Measurements from ENCODE around the gene FAM81B. TPM values are rescaled to one million over a fixed set of nuclear protein-coding genes. Genes with fewer than 3 reads are reported as not detected.
"Not testable (repeated sequence)": the region's sequence is repeated elsewhere in the genome, so short reads cannot be mapped to it uniquely, and the experiment has no call there.

FAM81B gene
- total RNA-seq, 5 donors from 2014 or later (not counting 1 experiment from before 2014, with no cell fraction given), result not detected

DNA sequence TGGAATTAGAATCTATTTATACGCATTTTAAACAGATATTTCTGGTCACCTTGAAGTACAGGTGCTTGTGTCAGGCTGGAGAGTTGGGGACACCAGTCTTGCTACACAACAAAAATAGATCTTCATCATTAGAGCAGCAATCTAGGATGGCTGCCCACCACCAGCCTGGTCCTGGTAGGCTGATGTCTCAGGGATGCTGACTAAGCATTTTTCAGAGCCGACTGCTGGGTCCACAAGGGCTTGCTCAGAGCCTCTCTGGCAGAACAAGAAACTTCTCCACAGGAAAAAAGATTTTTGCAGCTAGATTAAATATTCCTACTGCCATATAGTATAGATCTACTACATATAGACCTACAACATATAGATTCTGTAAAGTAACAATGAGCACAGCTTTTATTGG is 12.0 kb upstream of the FAM81B start:
- Histone ChIP-seq H3K36me3 (ENCODE audit: control insufficient read depth in 2 of 2, extremely low read depth in 1 of 2, insufficient read depth in 1 of 2, low read length in 1 of 2) (no peaks in the 10 kb centered on the region), H3K9me3 (no peaks in the 10 kb centered on the region), H3K27ac (ENCODE audit: low read length) (no peak overlapping the region), H3K4me3 (ENCODE audit: control insufficient read depth in 1 of 2, extremely low read depth in 1 of 2, low read length in 1 of 2) (no peak overlapping the region), H3K27me3 (replicated peaks in 1 of 2; ENCODE audit: control insufficient read depth in 2 of 2, extremely low read depth in 1 of 2, insufficient read depth in 2 of 2, low read length in 1 of 2) (no peaks in the 10 kb centered on the region), H3K4me1 (ENCODE audit: control insufficient read depth in 1 of 2, extremely low read depth in 1 of 2, insufficient read depth in 2 of 2, low read length in 2 of 2) (peaks cover 2 to 4% of the 10 kb centered on the region in 2 experiments)
- ChIA-PET CTCF (interaction anchor here in 1 of 2 donors (0.7 kb wide), 1 partner anchor 11 kb away, joined by 3 read pairs; no protein-coding TSS in a partner anchor), POLR2A (no interaction called here)
- no peaks in the 10 kb centered on the region for H3K36me3 Mint-ChIP-seq
- no peak overlapping the region for H3K4me3 Mint-ChIP-seq
- peaks cover 8 to 18% (median 12%) of the 10 kb centered on the region in 3 donors for H3K4me1 Mint-ChIP-seq
- WGBS (ENCODE audit: insufficient coverage), result 100% methylated on average over 1 of the region's 2 CpGs
- H3K27ac Mint-ChIP-seq, result no peak overlapping the region
- DNase-seq (no peak), ATAC-seq (replicated peaks in 1 of 4) (no peak)
- H3K27me3 Mint-ChIP-seq, result peaks cover 5 to 7% of the 10 kb centered on the region in 2 donors
- no peaks in the 10 kb centered on the region for H3K9me3 Mint-ChIP-seq

DNA sequence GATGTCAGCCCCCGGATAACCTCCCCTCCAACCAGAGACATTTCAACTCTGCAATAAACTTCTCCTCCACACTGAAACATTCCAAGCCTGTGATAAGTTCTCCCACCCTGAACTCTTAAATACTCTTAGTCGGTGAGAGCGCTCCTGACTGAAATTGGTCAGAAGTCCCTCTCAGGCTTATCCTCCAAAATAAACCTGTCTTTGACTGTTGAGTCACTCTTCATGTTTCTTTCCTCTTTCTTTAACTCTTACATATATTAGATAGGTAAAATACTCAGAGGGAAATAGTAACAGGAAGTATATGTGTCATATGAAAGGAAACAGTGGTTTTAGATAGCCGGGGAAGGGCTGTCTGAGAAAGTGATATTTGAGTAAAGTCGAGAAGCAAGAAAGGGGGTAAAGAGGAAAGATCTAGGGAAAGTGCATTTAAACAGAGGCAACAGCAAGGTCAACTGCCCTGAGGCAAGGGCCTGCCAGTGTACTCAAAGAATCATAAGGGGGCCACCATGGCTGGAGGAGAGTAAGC is 11.0 kb upstream of the FAM81B start:
- Mint-ChIP-seq H3K36me3 (no peaks in the 10 kb centered on the region), H3K27ac (no peak overlapping the region), H3K27me3 (peaks cover 7 to 10% of the 10 kb centered on the region in 2 donors), H3K4me3 (peak overlapping the region in 1 of 3 donors; percentile 25), H3K9me3 (no peaks in the 10 kb centered on the region), H3K4me1 (peaks cover 8 to 18% (median 12%) of the 10 kb centered on the region in 3 donors)
- Histone ChIP-seq H3K27me3 (replicated peaks in 1 of 2; ENCODE audit: control insufficient read depth in 2 of 2, extremely low read depth in 1 of 2, insufficient read depth in 2 of 2, low read length in 1 of 2) (no peaks in the 10 kb centered on the region), H3K9me3 (no peaks in the 10 kb centered on the region), H3K4me3 (ENCODE audit: control insufficient read depth in 1 of 2, extremely low read depth in 1 of 2, low read length in 1 of 2) (no peak overlapping the region), H3K36me3 (ENCODE audit: control insufficient read depth in 2 of 2, extremely low read depth in 1 of 2, insufficient read depth in 1 of 2, low read length in 1 of 2) (no peaks in the 10 kb centered on the region), H3K27ac (ENCODE audit: low read length) (no peak overlapping the region), H3K4me1 (ENCODE audit: control insufficient read depth in 1 of 2, extremely low read depth in 1 of 2, insufficient read depth in 2 of 2, low read length in 2 of 2) (peaks cover 2 to 4% of the 10 kb centered on the region in 2 experiments)
- ATAC-seq (replicated peaks in 1 of 4), result peak in 1 of 4 experiments; percentile 32
- 47% methylated on average over 4 of the region's 5 CpGs for WGBS (ENCODE audit: insufficient coverage)
- CTCF ChIA-PET, result no interaction called here
- DNase-seq, result no peak
- POLR2A ChIA-PET, result no interaction called here

DNA sequence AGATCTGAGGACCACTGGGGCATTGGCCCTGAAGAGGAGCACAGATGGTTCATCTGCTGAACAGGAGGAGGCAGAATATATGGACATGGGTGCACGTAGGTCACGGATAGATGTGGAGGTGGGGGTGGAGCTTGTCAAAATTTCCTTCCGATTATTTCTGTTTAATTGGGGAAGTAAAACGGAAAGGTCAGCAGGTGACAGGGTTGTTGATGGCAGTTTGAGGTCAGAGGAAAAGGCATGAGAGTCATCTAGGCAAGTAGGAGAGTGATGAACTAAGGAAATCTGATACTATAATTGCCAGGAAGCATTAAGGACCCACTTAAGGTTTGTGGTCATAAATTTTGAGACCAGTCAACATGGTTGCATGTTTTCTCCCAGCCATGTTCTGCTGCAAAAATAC is 8.4 kb upstream of the FAM81B start:
- Mint-ChIP-seq H3K27me3 (peaks cover 8 to 17% of the 10 kb centered on the region in 2 donors), H3K9me3 (no peaks in the 10 kb centered on the region), H3K27ac (no peak overlapping the region), H3K36me3 (no peaks in the 10 kb centered on the region), H3K4me1 (peaks cover 8 to 18% (median 12%) of the 10 kb centered on the region in 3 donors), H3K4me3 (no peak overlapping the region)
- CTCF ChIA-PET, result no interaction called here
- Histone ChIP-seq H3K27ac (ENCODE audit: low read length) (no peak overlapping the region), H3K36me3 (ENCODE audit: control insufficient read depth in 2 of 2, extremely low read depth in 1 of 2, insufficient read depth in 1 of 2, low read length in 1 of 2) (no peaks in the 10 kb centered on the region), H3K27me3 (replicated peaks in 1 of 2; ENCODE audit: control insufficient read depth in 2 of 2, extremely low read depth in 1 of 2, insufficient read depth in 2 of 2, low read length in 1 of 2) (no peaks in the 10 kb centered on the region), H3K4me1 (ENCODE audit: control insufficient read depth in 1 of 2, extremely low read depth in 1 of 2, insufficient read depth in 2 of 2, low read length in 2 of 2) (peaks cover 2 to 4% of the 10 kb centered on the region in 2 experiments), H3K4me3 (ENCODE audit: control insufficient read depth in 1 of 2, extremely low read depth in 1 of 2, low read length in 1 of 2) (no peak overlapping the region), H3K9me3 (no peaks in the 10 kb centered on the region)
- no peak for DNase-seq
- 69% methylated on average over 4 of the region's 4 CpGs for WGBS (ENCODE audit: insufficient coverage)
- ATAC-seq (replicated peaks in 1 of 4), result no peak
- POLR2A ChIA-PET, result no interaction called here

DNA sequence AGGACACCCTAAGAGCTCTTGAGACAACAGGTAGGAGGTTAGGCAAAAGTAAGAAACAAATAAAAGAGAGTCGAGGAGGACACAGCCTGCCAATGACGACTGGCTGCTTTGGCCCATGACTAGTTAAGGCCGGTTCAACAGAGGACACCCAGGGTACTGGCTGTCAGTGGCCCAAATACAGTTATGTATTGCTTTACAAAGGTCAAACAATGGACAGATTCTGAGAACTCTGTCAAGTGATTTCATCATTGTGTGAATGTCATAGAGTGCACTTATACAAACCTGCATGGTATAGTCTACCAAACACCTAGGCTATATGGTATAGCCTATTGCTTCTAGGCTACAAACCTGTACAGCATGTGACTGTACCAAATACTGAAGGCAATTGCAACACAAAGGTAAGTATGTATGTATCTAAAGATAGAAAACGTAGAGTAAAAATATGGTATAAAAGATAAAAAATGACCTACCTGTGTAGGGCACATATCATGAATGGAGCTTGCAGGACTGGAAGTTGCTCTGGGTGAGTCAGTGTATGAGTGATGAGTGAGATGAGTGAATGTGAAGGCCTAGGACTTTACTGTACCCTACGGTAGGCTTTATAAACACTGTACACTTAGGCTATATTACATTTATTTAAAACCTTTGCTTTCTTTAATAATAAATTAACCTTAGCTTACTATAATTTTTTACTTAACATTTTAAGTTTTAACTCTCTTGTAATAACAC is 6.5 kb upstream of the FAM81B start:
- Mint-ChIP-seq H3K27ac (no peak overlapping the region), H3K9me3 (no peaks in the 10 kb centered on the region), H3K4me1 (peaks cover 8 to 17% (median 10%) of the 10 kb centered on the region in 3 donors), H3K27me3 (peaks cover 10 to 19% of the 10 kb centered on the region in 2 donors), H3K36me3 (no peaks in the 10 kb centered on the region), H3K4me3 (no peak overlapping the region)
- Histone ChIP-seq H3K27ac (ENCODE audit: low read length) (no peak overlapping the region), H3K36me3 (ENCODE audit: control insufficient read depth in 2 of 2, extremely low read depth in 1 of 2, insufficient read depth in 1 of 2, low read length in 1 of 2) (no peaks in the 10 kb centered on the region), H3K9me3 (no peaks in the 10 kb centered on the region), H3K4me3 (ENCODE audit: control insufficient read depth in 1 of 2, extremely low read depth in 1 of 2, low read length in 1 of 2) (no peak overlapping the region), H3K27me3 (replicated peaks in 1 of 2; ENCODE audit: control insufficient read depth in 2 of 2, extremely low read depth in 1 of 2, insufficient read depth in 2 of 2, low read length in 1 of 2) (no peaks in the 10 kb centered on the region), H3K4me1 (ENCODE audit: control insufficient read depth in 1 of 2, extremely low read depth in 1 of 2, insufficient read depth in 2 of 2, low read length in 2 of 2) (peaks cover 2 to 4% of the 10 kb centered on the region in 2 experiments)
- ChIA-PET POLR2A (no interaction called here), CTCF (no interaction called here)
- 76% methylated on average over 3 of the region's 5 CpGs for WGBS (ENCODE audit: insufficient coverage)
- no peak for ATAC-seq (replicated peaks in 1 of 4)
- no peak for DNase-seq

DNA sequence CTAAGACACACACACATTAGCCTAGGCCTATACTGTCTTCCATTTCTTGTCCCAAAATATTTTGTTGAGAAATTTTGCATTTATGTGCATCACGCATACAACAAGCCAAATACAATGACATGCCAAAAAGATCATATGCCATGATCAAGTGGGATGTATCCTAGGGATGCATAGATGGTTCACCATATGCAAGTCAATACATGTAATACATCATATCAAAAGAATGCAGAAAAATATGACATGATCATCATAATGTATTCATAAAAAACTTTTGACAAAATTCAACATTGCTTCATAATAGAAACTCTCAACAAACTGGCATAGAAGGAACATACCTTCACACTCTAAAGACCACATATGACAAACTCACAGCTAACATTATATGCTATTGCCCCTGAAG is 5.8 kb upstream of the FAM81B start:
- no peaks in the 10 kb centered on the region for H3K27me3 ChIP-seq (replicated peaks in 1 of 2; ENCODE audit: control insufficient read depth in 2 of 2, extremely low read depth in 1 of 2, insufficient read depth in 2 of 2, low read length in 1 of 2)
- H3K4me1 ChIP-seq (ENCODE audit: control insufficient read depth in 1 of 2, extremely low read depth in 1 of 2, insufficient read depth in 2 of 2, low read length in 2 of 2), result peaks cover under 1 to 2% of the 10 kb centered on the region in 2 experiments
- no peak overlapping the region for H3K27ac ChIP-seq (ENCODE audit: low read length)
- Mint-ChIP-seq H3K27me3 (peaks cover 10 to 19% of the 10 kb centered on the region in 2 donors), H3K36me3 (no peaks in the 10 kb centered on the region), H3K4me3 (no peak overlapping the region), H3K27ac (no peak overlapping the region), H3K9me3 (no peaks in the 10 kb centered on the region), H3K4me1 (peaks cover 1 to 10% (median 3%) of the 10 kb centered on the region in 3 donors)
- H3K36me3 ChIP-seq (ENCODE audit: control insufficient read depth in 2 of 2, extremely low read depth in 1 of 2, insufficient read depth in 1 of 2, low read length in 1 of 2), result no peaks in the 10 kb centered on the region
- WGBS (ENCODE audit: insufficient coverage), result no CpG with 5 or more reads among the region's 1 CpG
- no peak overlapping the region for H3K4me3 ChIP-seq (ENCODE audit: control insufficient read depth in 1 of 2, extremely low read depth in 1 of 2, low read length in 1 of 2)
- ChIA-PET CTCF (no interaction called here), POLR2A (no interaction called here)
- no peak for DNase-seq
- no peaks in the 10 kb centered on the region for H3K9me3 ChIP-seq
- no peak for ATAC-seq (replicated peaks in 1 of 4)

DNA sequence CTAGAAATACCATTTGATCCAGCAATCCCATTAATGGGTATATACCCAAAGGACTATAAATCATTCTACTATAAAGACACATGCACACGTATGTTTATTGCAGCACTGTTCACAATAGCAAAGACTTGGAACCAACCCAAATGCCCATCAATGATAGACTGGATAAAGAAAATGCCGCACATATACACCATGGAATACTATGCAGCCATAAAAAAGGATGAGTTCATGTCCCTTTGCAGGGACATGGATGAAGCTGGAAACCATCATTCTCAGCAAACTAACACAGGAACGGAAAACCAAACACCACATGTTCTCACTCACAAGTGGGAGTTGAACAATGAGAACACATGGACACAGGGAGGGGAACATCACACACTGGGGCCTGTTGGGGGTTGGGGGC is 799 bp downstream of the FAM81B start:
- not testable (repeated sequence) for H3K4me3 Mint-ChIP-seq; ATAC-seq (replicated peaks in 1 of 4)

More for the DNA sequence above, 799 bp downstream of the FAM81B start:
- CTCF ChIA-PET; H3K4me1 Mint-ChIP-seq; H3K27me3 Mint-ChIP-seq; H3K9me3 ChIP-seq; H3K9me3 Mint-ChIP-seq; DNase-seq; H3K4me1 ChIP-seq (ENCODE audit: control insufficient read depth in 1 of 2, extremely low read depth in 1 of 2, insufficient read depth in 2 of 2, low read length in 2 of 2); H3K4me3 ChIP-seq (ENCODE audit: control insufficient read depth in 1 of 2, extremely low read depth in 1 of 2, low read length in 1 of 2); H3K36me3 Mint-ChIP-seq; H3K27ac ChIP-seq (ENCODE audit: low read length); POLR2A ChIA-PET; H3K36me3 ChIP-seq (ENCODE audit: control insufficient read depth in 2 of 2, extremely low read depth in 1 of 2, insufficient read depth in 1 of 2, low read length in 1 of 2); H3K27me3 ChIP-seq (replicated peaks in 1 of 2; ENCODE audit: control insufficient read depth in 2 of 2, extremely low read depth in 1 of 2, insufficient read depth in 2 of 2, low read length in 1 of 2); H3K27ac Mint-ChIP-seq: not testable (repeated sequence)
- no CpG with 5 or more reads among the region's 3 CpGs for WGBS (ENCODE audit: insufficient coverage)

All from T-cell (primary cell).